K562 (cell line): ENCODE measurements around the gene NUP62. TPM values are rescaled to one million over a fixed set of nuclear protein-coding genes. Genes with fewer than 3 reads are reported as not detected.

ENCODE experiments used
- ATAC-seq: fragments of 200-7000 bp; cut with Tn5 transposase; 3 replicates; pipeline ENCODE4 v1.9.1; 2020; ENCODE audit warnings: moderate library complexity
- BruUV-seq: library from RNA; stranded (reverse); fragments of 400-500 nt; replicated peaks from 2 replicates; lab custom pipeline; 2021; lab: Mats Ljungman, UMichigan
- CTCF ChIA-PET: fragments of 300-600 bp; formaldehyde crosslinking; extraction: SDS; loops from one replicate; lab custom pipeline; 2021; ENCODE audit warnings: low intra/inter-chr PET ratio; lab: Yijun Ruan, JAX
- POLR2A ChIA-PET: fragments of 300-600, 350-650 bp; sonication (Branson Sonifier 250); formaldehyde crosslinking; extraction: SDS; loops from one replicate; lab custom pipeline; 2021; ENCODE audit warnings: antibody characterized with exemption, inconsistent platforms; lab: Yijun Ruan, JAX
- DNase-seq, 4 experiments: peaks; one replicate each; pipeline versions ENCODE4 v3.0.0 to v3.0.0-alpha.2; 2011 to 2018; ENCODE audit warnings: low spot score in 3 of 4, mixed read lengths in 3 of 4; ENCODE audit errors: extremely low read depth in 1 of 4
- FAIRE-seq: peaks from 2 replicates; lab custom pipeline; 2011; peaks lifted over from hg19 to GRCh38; lab: Jason Lieb, UNC
- H2AFZ ChIP-seq: 2 replicates; pipeline ENCODE4 v1.6.0; 2011; ENCODE audit warnings: low read depth, low read length, control low read depth, inconsistent platforms
- H3K27ac ChIP-seq: fragments of 200-600 bp; 3 replicates; pipeline ENCODE4 v1.8.0; 2011; ENCODE audit warnings: low read depth, mild to moderate bottlenecking, control low read depth, inconsistent platforms, low read length, moderate library complexity, mixed read lengths; ENCODE audit errors: extremely low read depth
- H3K27me3 ChIP-seq, 2 experiments: fragments of 300-600 bp in 1 of 2; 2 replicates in 1 of 2; 3 replicates in 1 of 2; pipeline versions ENCODE4 v1.6.0 to v1.8.0; 2011; ENCODE audit warnings: inconsistent platforms in 2 of 2, low read length in 2 of 2, mild to moderate bottlenecking in 1 of 2, mixed read lengths in 1 of 2, moderate library complexity in 1 of 2; ENCODE audit not compliant: control insufficient read depth in 2 of 2, insufficient read depth in 2 of 2
- H3K36me3 ChIP-seq: fragments of 300-600 bp; 3 replicates; pipeline ENCODE4 v1.8.0; 2011; ENCODE audit warnings: mild to moderate bottlenecking, low read length, inconsistent platforms; ENCODE audit not compliant: control insufficient read depth, insufficient read depth
- H3K4me1 ChIP-seq, 2 experiments: fragments of 200-600 bp in 1 of 2; replicated peaks in 1 of 2; 2 replicates in 1 of 2; 3 replicates in 1 of 2; pipeline versions ENCODE4 v1.5.1 to v1.8.0; 2011; ENCODE audit warnings: inconsistent platforms in 2 of 2, low read length in 2 of 2, mild to moderate bottlenecking in 1 of 2, mixed read lengths in 1 of 2, moderate library complexity in 1 of 2; ENCODE audit not compliant: control insufficient read depth in 2 of 2, insufficient read depth in 2 of 2
- H3K4me2 ChIP-seq: 2 replicates; pipeline ENCODE4 v1.6.1; 2011; ENCODE audit warnings: low read length, control low read depth, inconsistent platforms, mixed read lengths; ENCODE audit not compliant: insufficient read depth
- H3K4me3 ChIP-seq: fragments of 200-600 bp; sonication (generic), shearing (Covaris generic); 2 replicates; pipeline ENCODE4 v1.5.1; 2016; ENCODE audit warnings: control low read depth, inconsistent platforms
- H3K79me2 ChIP-seq: fragments of 200-600 bp; 3 replicates; pipeline ENCODE4 v1.8.0; 2011; ENCODE audit warnings: low read length, inconsistent platforms; ENCODE audit not compliant: control insufficient read depth, insufficient read depth
- H3K9ac ChIP-seq, 2 experiments: 2 replicates each; pipeline versions ENCODE4 v1.6.0 to v1.6.1; 2011; ENCODE audit warnings: low read depth in 2 of 2, low read length in 2 of 2, control low read depth in 1 of 2, inconsistent platforms in 1 of 2, mild to moderate bottlenecking in 1 of 2, mixed read lengths in 1 of 2; ENCODE audit not compliant: insufficient read depth in 1 of 2
- H3K9me1 ChIP-seq: one replicate; pipeline ENCODE4 v1.6.0; 2011; ENCODE audit warnings: inconsistent platforms, mild to moderate bottlenecking, low read length, moderate library complexity; ENCODE audit not compliant: control insufficient read depth, insufficient read depth
- H3K9me3 ChIP-seq: replicated peaks from 2 replicates; pipeline ENCODE4 v1.5.1; 2011; ENCODE audit warnings: low read depth, low read length, inconsistent platforms; ENCODE audit not compliant: control insufficient read depth, insufficient read depth
- H4K20me1 ChIP-seq: replicated peaks from 2 replicates; pipeline ENCODE4 v1.6.1; 2011; ENCODE audit warnings: low read length, inconsistent platforms, mixed read lengths; ENCODE audit not compliant: control insufficient read depth, insufficient read depth
- ADNP ChIP-seq: fragments of 200-800 bp; sonication (Bioruptor generic); IDR thresholded peaks from 2 replicates; pipeline ENCODE4 v1.6.1; 2016; ENCODE audit warnings: missing genetic modification characterization, missing compliant biosample characterization
- BCOR ChIP-seq: fragments of 450-650 bp; IDR thresholded peaks from 2 replicates; pipeline ENCODE4 v1.6.1; 2016
- CLOCK ChIP-seq: fragments of 250-450 bp; sonication (Bioruptor Pico); IDR thresholded peaks from 2 replicates; pipeline ENCODE4 v1.4.0; 2020; ENCODE audit warnings: mild to moderate bottlenecking, moderate library complexity, borderline replicate concordance
- DMBX1 ChIP-seq: fragments of 250-450 bp; sonication (Bioruptor Pico); IDR thresholded peaks from 2 replicates; pipeline ENCODE4 v1.8.0; 2022; ENCODE audit warnings: inconsistent platforms, mild to moderate bottlenecking, moderate library complexity, borderline replicate concordance
- GTF2A2 ChIP-seq: IDR thresholded peaks from 2 replicates; pipeline ENCODE4 v1.6.1; 2016; ENCODE audit warnings: mild to moderate bottlenecking, missing genetic modification characterization, missing compliant biosample characterization
- NFRKB ChIP-seq: fragments of 450-650 bp; IDR thresholded peaks from 2 replicates; pipeline ENCODE4 v1.6.1; 2016; ENCODE audit warnings: low read depth
- NFXL1 ChIP-seq: fragments of 450-650 bp; formaldehyde crosslinking; IDR thresholded peaks from 2 replicates; pipeline ENCODE4 v1.4.0; 2021; ENCODE audit warnings: mild to moderate bottlenecking
- NR4A1 ChIP-seq, 2 experiments: fragments of 250-450 bp in 1 of 2; fragments of 450-650 bp in 1 of 2; sonication (Bioruptor Pico) in 1 of 2; IDR thresholded peaks; 2 replicates each; pipeline versions ENCODE4 v1.4.0 to v1.6.1; 2016 to 2020; ENCODE audit warnings: mild to moderate bottlenecking in 2 of 2, missing compliant biosample characterization in 1 of 2, missing genetic modification characterization in 1 of 2, moderate library complexity in 1 of 2
- PYGO2 ChIP-seq: fragments of 450-650 bp; IDR thresholded peaks from 2 replicates; pipeline ENCODE4 v1.6.1; 2016; ENCODE audit warnings: mild to moderate bottlenecking, missing genetic modification characterization, moderate library complexity, missing compliant biosample characterization
- SMAD4 ChIP-seq: fragments of 250-450 bp; sonication (Bioruptor Pico); conservative IDR thresholded peaks from 2 replicates; pipeline ENCODE4 v1.8.0; 2021; ENCODE audit warnings: inconsistent platforms, mild to moderate bottlenecking, moderate library complexity
- SRF ChIP-seq, 2 experiments: fragments of 250-450, 450-650 bp in 1 of 2; sonication (Bioruptor Pico) in 1 of 2; sonication (generic) in 1 of 2; formaldehyde crosslinking; IDR thresholded peaks; 2 replicates each; pipeline versions ENCODE4 v1.5.0 to v1.5.1; 2020 to 2022; ENCODE audit warnings: mild to moderate bottlenecking in 1 of 2, missing genetic modification reagents in 1 of 2
- ZBTB17 ChIP-seq: fragments of 450-650 bp; formaldehyde crosslinking; IDR thresholded peaks from 2 replicates; pipeline ENCODE4 v1.4.0; 2020; ENCODE audit warnings: mild to moderate bottlenecking
- ZNF561 ChIP-seq: fragments of 450-650 bp; formaldehyde crosslinking; conservative IDR thresholded peaks from 2 replicates; pipeline ENCODE4 v1.4.0; 2020; ENCODE audit warnings: mild to moderate bottlenecking, moderate library complexity
- ZNF586 ChIP-seq: fragments of 450-650 bp; formaldehyde crosslinking; conservative IDR thresholded peaks from 2 replicates; pipeline ENCODE4 v1.4.0; 2020; ENCODE audit warnings: mild to moderate bottlenecking, moderate library complexity
- ZNF589 ChIP-seq: fragments of 200-800 bp; sonication (Bioruptor generic); IDR thresholded peaks from 2 replicates; pipeline ENCODE4 v1.6.1; 2016; ENCODE audit warnings: low read depth, missing genetic modification characterization, missing compliant biosample characterization
- ZNF699 ChIP-seq: fragments of 250-450 bp; sonication (Bioruptor Pico); IDR thresholded peaks from 2 replicates; pipeline ENCODE4 v1.8.0; 2021; ENCODE audit warnings: mild to moderate bottlenecking, moderate library complexity; ENCODE audit not compliant: insufficient replicate concordance
- ZNF76 ChIP-seq: fragments of 250-450 bp; sonication (Bioruptor Pico); IDR thresholded peaks from 2 replicates; pipeline ENCODE4 v1.4.0; 2020; ENCODE audit warnings: mild to moderate bottlenecking, moderate library complexity, borderline replicate concordance
- WGBS: fragments of 100-300 bp; shearing (Covaris generic); methylation state at CpG from one replicate; pipeline ENCODE4 v1.1.6; 2016; ENCODE audit warnings: low coverage, mixed read lengths; ENCODE audit not compliant: insufficient coverage; ENCODE audit errors: missing lambda C conversion rate; 5-methylcytosine and 5-hydroxymethylcytosine counted together
- in situ Hi-C: fragments of 300-500 bp; cut with MboI; formaldehyde crosslinking; loops from 4 replicates; pipeline ENCODE4 v1.15.0; 2018; ENCODE audit warnings: inconsistent platforms, mixed read lengths
- intact Hi-C: fragments of 100-400 bp; cut with micrococcal nuclease; formaldehyde crosslinking; loops from 2 replicates; pipeline ENCODE4 v1.14.2; 2022
- polyA plus RNA-seq, 8 experiments: library from polyadenylated mRNA; depleted of rRNA in 4 of 8; stranded (reverse) in 5 of 8; unstranded in 3 of 8; fragments of >200 nt; fragmentation: Nextera tagmentation in 2 of 8; fragmentation: Illumina TruSeq in 1 of 8; extraction: Ambion mirVana in 2 of 8; extraction: Trizol in 1 of 8; gene quantifications; 2 replicates each; pipeline versions ENCODE4 v1.2.1 to v1.2.3, GENCODE V29; 2011 to 2014; ENCODE audit warnings: inconsistent platforms in 1 of 8, missing spikeins in 1 of 8
- total RNA-seq, 7 experiments: library from RNA; depleted of rRNA in 6 of 7; stranded (reverse); fragments of >200 nt in 6 of 7; fragmentation: Illumina TruSeq in 2 of 7; extraction: Trizol in 2 of 7; gene quantifications; 2 replicates each; pipeline versions ENCODE4 v1.2.1 to v1.2.3, GENCODE V29; 2011 to 2021; ENCODE audit warnings: low replicate concordance in 1 of 7

The NUP62 gene
- total and polyA plus RNA-seq, 9 of the 15 experiments (the other 6 are each of a cell fraction or from before 2014, with no cell fraction given), result 16.9 to 109 (median 66.0) TPM

GRCh38 chr19:49927526-49928264 lies 1.6 kb downstream of the NUP62 start:
- Histone ChIP-seq H3K4me1 (peaks cover 38 to 62% of the 10 kb centered on the region in 2 experiments), H2AFZ (no peak overlapping the region), H3K4me3 (peak overlapping the region; percentile 55), H3K9me3 (no peaks in the 10 kb centered on the region), H3K9ac (peak overlapping the region; percentile 94 to 98), H3K79me2 (peaks cover 84% of the 10 kb centered on the region), H3K4me2 (peak overlapping the region; percentile 97), H4K20me1 (peaks cover 12% of the 10 kb centered on the region), H3K36me3 (peaks cover 60% of the 10 kb centered on the region), H3K9me1 (peaks cover 11% of the 10 kb centered on the region), H3K27ac (peak overlapping the region; percentile 92), H3K27me3 (no peaks in the 10 kb centered on the region)
- no peak for ATAC-seq
- WGBS, result 6% methylated on average over 14 of the region's 14 CpGs
- in situ Hi-C loops, result no loop called here
- FAIRE-seq, result peak; percentile 49
- ChIA-PET POLR2A (interaction anchor here (0.7 to 6.4 kb wide), 9 partner anchors 13 to 68 kb away, joined by 3 to 105 read pairs (median 5); partner anchors contain the start of genes AKT1S1 and TBC1D17), CTCF (no interaction called here)
- intact Hi-C loops, result loop anchor here (5.0 kb wide), 1 partner anchor 60 kb away; the partner anchor contains the start of gene PNKP
- BruUV-seq, result no TSS peak
- peak in 1 of 4 experiments; percentile 5 for DNase-seq
- TF ChIP-seq ZNF586 (no peak), ADNP (tag) (no peak), DMBX1 (peak; percentile 43; the same call in 1 of the 2 replicates), BCOR (peak; percentile 33; the same call in 1 of the 2 replicates), GTF2A2 (tag) (peak; percentile 49; the same call in 1 of the 2 replicates), NFRKB (peak; percentile 38; the same call in 1 of the 2 replicates), ZNF699 (CRISPR knock-in tag) (no peak), ZNF76 (0 out of 2 replicates have a peak, but pooled peaks have one; percentile 26), PYGO2 (tag) (0 out of 2 replicates have a peak, but pooled peaks have one; percentile 10), SMAD4 (CRISPR knock-in tag) (0 out of 2 replicates have a peak, but pooled peaks have one; percentile 20), ZNF589 (CRISPR knock-in tag) (0 out of 2 replicates have a peak, but pooled peaks have one; percentile 5), ZBTB17 (CRISPR knock-in tag) (peak; percentile 43; the same call in 1 of the 2 replicates), ZNF561 (CRISPR knock-in tag) (no peak), CLOCK (CRISPR knock-in tag) (0 out of 2 replicates have a peak, but pooled peaks have one; percentile 17), NFXL1 (0 out of 2 replicates have a peak, but pooled peaks have one; percentile 33), SRF (CRISPR knock-in tag; IDR thresholded peaks at IDR 0.05) (peak in 1 of 2 experiments; percentile 14; a peak in 1 of 4 replicates), NR4A1 (CRISPR knock-in tag; IDR thresholded peaks at IDR 0.05) (no peak), NR4A1 (tag; IDR thresholded peaks at IDR 0.05) (peak; percentile 77; the same call in 1 of the 2 replicates)
